ENCODE data around the gene SCYL2. TPM values are rescaled to one million over a fixed set of nuclear protein-coding genes. Genes with fewer than 3 reads are reported as not detected.
A peak's percentile ranks its signal among the peaks of the same experiment; 100 is the strongest.
"Not testable (repeated sequence)": the region's sequence is repeated elsewhere in the genome, so short reads cannot be mapped to it uniquely, and the experiment has no call there.

SCYL2 gene
- total RNA-seq, 1 donor from 2014 or later = 59.8 TPM

GRCh38 chr12:100279159-100279558 lies 12.2 kb downstream of the SCYL2 start:
- Mint-ChIP-seq H3K9me3 (no peaks in the 10 kb centered on the region), H3K36me3 (ENCODE audit: low read depth) (peaks cover 12% of the 10 kb centered on the region), H3K4me3 (no peak overlapping the region), H3K27me3 (ENCODE audit: low read depth) (no peaks in the 10 kb centered on the region), H3K4me1 (peaks cover 22% of the 10 kb centered on the region), H3K27ac (ENCODE audit: unreplicated experiment) (no peak overlapping the region)
- TF ChIP-seq CTCF (conservative IDR thresholded peaks at IDR 0.05) = no peak
- no peak for DNase-seq (ENCODE audit: low read depth, low spot score)

GRCh38 chr12:100279607-100280244 lies 12.7 kb downstream of the SCYL2 start:
- H3K4me3 Mint-ChIP-seq = peak overlapping the region; percentile 13
- H3K27me3 Mint-ChIP-seq (ENCODE audit: low read depth) = no peaks in the 10 kb centered on the region
- DNase-seq (ENCODE audit: low read depth, low spot score) = peak; percentile 8
- peak overlapping the region; percentile 7 for H3K27ac Mint-ChIP-seq (ENCODE audit: unreplicated experiment)
- no peak for TF ChIP-seq CTCF (conservative IDR thresholded peaks at IDR 0.05)
- H3K4me1 Mint-ChIP-seq = peaks cover 22% of the 10 kb centered on the region
- no peaks in the 10 kb centered on the region for H3K9me3 Mint-ChIP-seq
- peaks cover 9% of the 10 kb centered on the region for H3K36me3 Mint-ChIP-seq (ENCODE audit: low read depth)

DNA sequence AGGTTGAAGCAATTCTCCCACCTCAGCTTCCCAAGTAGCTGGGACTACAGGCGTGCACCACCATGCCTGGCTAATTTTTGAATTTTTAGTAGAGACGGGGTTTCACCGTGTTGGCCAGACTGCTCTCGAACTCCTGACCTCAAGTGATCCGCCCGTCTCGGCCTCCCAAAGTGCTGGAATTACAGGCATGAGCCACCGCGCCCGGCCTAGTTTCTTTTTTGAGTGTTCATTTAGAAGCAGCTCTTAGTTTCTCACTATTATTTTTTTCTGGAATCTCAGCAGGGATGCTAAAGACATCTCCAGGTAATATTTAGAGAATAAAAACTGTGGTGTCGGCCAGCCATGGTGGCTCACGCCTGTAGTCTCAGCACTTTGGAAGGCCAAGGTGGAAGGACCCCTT lies 17.6 kb downstream of the SCYL2 start:
- not testable (repeated sequence) for H3K36me3 Mint-ChIP-seq (ENCODE audit: low read depth); H3K27ac Mint-ChIP-seq (ENCODE audit: unreplicated experiment); DNase-seq (ENCODE audit: low read depth, low spot score); H3K9me3 Mint-ChIP-seq; H3K4me3 Mint-ChIP-seq; H3K27me3 Mint-ChIP-seq (ENCODE audit: low read depth)
- peaks cover 11% of the 10 kb centered on the region for H3K4me1 Mint-ChIP-seq

GRCh38 chr12:100289038-100289437 lies 22.1 kb downstream of the SCYL2 start:
- H3K4me3 Mint-ChIP-seq = no peak overlapping the region
- H3K4me1 Mint-ChIP-seq = peaks cover 15% of the 10 kb centered on the region
- no peak for TF ChIP-seq CTCF (conservative IDR thresholded peaks at IDR 0.05)
- peaks cover 13% of the 10 kb centered on the region for H3K36me3 Mint-ChIP-seq (ENCODE audit: low read depth)
- DNase-seq (ENCODE audit: low read depth, low spot score) = no peak
- H3K9me3 Mint-ChIP-seq = no peaks in the 10 kb centered on the region
- H3K27ac Mint-ChIP-seq (ENCODE audit: unreplicated experiment) = no peak overlapping the region
- no peaks in the 10 kb centered on the region for H3K27me3 Mint-ChIP-seq (ENCODE audit: low read depth)

- H3K27me3 Mint-ChIP-seq (ENCODE audit: low read depth) = no peaks in the 10 kb centered on the region
- no peak overlapping the region for H3K4me3 Mint-ChIP-seq
- H3K27ac Mint-ChIP-seq (ENCODE audit: unreplicated experiment) = no peak overlapping the region
- peaks cover 13% of the 10 kb centered on the region for H3K36me3 Mint-ChIP-seq (ENCODE audit: low read depth)
- no peaks in the 10 kb centered on the region for H3K9me3 Mint-ChIP-seq
- TF ChIP-seq CTCF (conservative IDR thresholded peaks at IDR 0.05) = no peak
- H3K4me1 Mint-ChIP-seq = peaks cover 15% of the 10 kb centered on the region
- DNase-seq (ENCODE audit: low read depth, low spot score) = no peak
Measured at GRCh38 chr12:100290016-100290415, 23.0 kb downstream of the SCYL2 start.

DNA sequence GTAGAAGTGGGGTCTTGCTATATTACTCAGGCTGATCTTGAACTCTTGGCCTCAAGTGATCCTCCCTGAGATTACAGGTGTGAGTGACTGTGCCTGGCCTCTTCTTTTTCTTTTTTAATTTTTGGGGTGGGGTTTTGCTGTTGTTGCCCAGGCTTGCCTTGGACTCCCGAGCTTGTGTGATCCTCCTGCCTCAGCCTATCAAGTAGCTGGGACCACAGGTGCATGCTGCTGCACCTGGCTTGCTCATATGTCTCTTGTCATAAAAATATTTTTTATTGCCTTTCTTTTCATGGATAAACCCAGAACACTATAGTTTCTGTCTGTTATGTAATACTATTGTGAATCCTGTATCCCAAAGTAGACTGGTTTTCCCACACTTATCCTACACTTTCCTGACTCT lies 26.0 kb downstream of the SCYL2 start:
- no peak for TF ChIP-seq CTCF (conservative IDR thresholded peaks at IDR 0.05)
- no peaks in the 10 kb centered on the region for H3K9me3 Mint-ChIP-seq
- no peak overlapping the region for H3K4me3 Mint-ChIP-seq
- H3K4me1 Mint-ChIP-seq = peaks cover 15% of the 10 kb centered on the region
- peaks cover 22% of the 10 kb centered on the region for H3K36me3 Mint-ChIP-seq (ENCODE audit: low read depth)
- no peak for DNase-seq (ENCODE audit: low read depth, low spot score)
- no peak overlapping the region for H3K27ac Mint-ChIP-seq (ENCODE audit: unreplicated experiment)
- H3K27me3 Mint-ChIP-seq (ENCODE audit: low read depth) = no peaks in the 10 kb centered on the region

DNA sequence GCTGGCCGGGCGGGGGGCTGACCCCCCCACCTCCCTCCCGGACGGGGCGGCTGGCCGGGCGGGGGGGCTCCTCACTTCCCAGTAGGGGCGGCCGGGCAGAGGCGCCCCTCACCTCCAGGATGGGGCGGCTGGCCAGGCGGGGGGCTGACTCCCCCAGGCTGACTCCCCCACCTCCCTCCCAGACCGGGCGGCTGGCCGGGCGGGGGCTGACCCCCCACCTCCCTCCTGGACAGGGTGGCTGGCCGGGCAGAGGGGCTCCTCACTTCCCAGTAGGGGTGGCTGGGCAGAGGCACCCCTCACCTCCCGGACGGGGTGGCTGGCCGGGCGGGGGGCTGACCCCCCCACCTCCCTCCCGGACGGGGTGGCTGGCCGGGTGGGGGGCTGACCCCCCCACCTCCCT lies 27.4 kb downstream of the SCYL2 start:
- H3K27me3 Mint-ChIP-seq (ENCODE audit: low read depth); H3K9me3 Mint-ChIP-seq; H3K27ac Mint-ChIP-seq (ENCODE audit: unreplicated experiment); H3K4me3 Mint-ChIP-seq; DNase-seq (ENCODE audit: low read depth, low spot score): not testable (repeated sequence)
- Mint-ChIP-seq H3K4me1 (peaks cover 15% of the 10 kb centered on the region), H3K36me3 (ENCODE audit: low read depth) (peaks cover 25% of the 10 kb centered on the region)

Data from neural crest cell (in vitro differentiated cells).